BE2C (cell line): ENCODE measurements around the gene C18orf63.
"Not testable (repeated sequence)": the region's sequence is repeated elsewhere in the genome, so short reads cannot be mapped to it uniquely, and the experiment has no call there.

ENCODE experiments used
- DNase-seq: peaks from one replicate; pipeline ENCODE4 v3.0.0-alpha.2; 2020
- H3K27me3 ChIP-seq: fragments of 250-450 bp; sonication (Bioruptor Pico); 2 replicates; pipeline ENCODE4 v1.5.1; 2020; ENCODE audit warnings: mild to moderate bottlenecking
- H3K36me3 ChIP-seq: fragments of 250-450 bp; sonication (Bioruptor Pico); 2 replicates; pipeline ENCODE4 v1.5.1; 2020; ENCODE audit warnings: mild to moderate bottlenecking
- H3K4me1 ChIP-seq: fragments of 250-450 bp; sonication (Bioruptor Pico); 2 replicates; pipeline ENCODE4 v1.5.1; 2020
- H3K4me3 ChIP-seq: 2 replicates; pipeline ENCODE4 v1.5.1; 2011; ENCODE audit warnings: low read depth, low read length
- H3K9me3 ChIP-seq: fragments of 250-450 bp; sonication (Bioruptor Pico); 2 replicates; pipeline ENCODE4 v1.5.1; 2020
- TF ChIP-seq, protein P1 (sequence below): IDR thresholded peaks from 2 replicates; pipeline ENCODE4 v1.5.1; 2012; ENCODE audit warnings: mild to moderate bottlenecking, low read depth, low read length

Gene C18orf63

DNA sequence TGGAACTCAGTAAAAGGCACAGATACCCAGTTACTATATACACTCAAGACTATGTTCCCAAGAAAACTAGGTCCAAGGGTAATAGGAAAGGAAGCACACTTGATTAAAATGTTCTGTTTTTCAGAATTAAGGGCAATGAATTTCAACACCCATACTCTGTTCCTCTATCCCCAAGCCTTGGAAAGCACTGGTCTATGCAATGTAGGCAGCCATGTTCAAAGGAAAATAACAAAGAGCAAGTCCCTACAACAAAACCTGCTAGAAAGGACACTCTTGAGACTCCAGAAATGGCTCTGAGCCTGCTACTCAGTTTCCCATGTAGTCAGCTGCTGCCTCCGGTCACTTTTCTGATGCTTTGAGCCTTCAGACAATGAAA, 30.7 kb upstream of the C18orf63 start:
- DNase-seq, result no peak
- H3K4me3 ChIP-seq, result no peak overlapping the region
- H3K36me3 ChIP-seq, result no peaks in the 10 kb centered on the region
- peaks cover 12% of the 10 kb centered on the region for H3K4me1 ChIP-seq
- no peaks in the 10 kb centered on the region for H3K27me3 ChIP-seq
- TF ChIP-seq, protein P1, sequence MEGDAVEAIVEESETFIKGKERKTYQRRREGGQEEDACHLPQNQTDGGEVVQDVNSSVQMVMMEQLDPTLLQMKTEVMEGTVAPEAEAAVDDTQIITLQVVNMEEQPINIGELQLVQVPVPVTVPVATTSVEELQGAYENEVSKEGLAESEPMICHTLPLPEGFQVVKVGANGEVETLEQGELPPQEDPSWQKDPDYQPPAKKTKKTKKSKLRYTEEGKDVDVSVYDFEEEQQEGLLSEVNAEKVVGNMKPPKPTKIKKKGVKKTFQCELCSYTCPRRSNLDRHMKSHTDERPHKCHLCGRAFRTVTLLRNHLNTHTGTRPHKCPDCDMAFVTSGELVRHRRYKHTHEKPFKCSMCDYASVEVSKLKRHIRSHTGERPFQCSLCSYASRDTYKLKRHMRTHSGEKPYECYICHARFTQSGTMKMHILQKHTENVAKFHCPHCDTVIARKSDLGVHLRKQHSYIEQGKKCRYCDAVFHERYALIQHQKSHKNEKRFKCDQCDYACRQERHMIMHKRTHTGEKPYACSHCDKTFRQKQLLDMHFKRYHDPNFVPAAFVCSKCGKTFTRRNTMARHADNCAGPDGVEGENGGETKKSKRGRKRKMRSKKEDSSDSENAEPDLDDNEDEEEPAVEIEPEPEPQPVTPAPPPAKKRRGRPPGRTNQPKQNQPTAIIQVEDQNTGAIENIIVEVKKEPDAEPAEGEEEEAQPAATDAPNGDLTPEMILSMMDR, result no peak
- H3K9me3 ChIP-seq, result no peaks in the 10 kb centered on the region

DNA sequence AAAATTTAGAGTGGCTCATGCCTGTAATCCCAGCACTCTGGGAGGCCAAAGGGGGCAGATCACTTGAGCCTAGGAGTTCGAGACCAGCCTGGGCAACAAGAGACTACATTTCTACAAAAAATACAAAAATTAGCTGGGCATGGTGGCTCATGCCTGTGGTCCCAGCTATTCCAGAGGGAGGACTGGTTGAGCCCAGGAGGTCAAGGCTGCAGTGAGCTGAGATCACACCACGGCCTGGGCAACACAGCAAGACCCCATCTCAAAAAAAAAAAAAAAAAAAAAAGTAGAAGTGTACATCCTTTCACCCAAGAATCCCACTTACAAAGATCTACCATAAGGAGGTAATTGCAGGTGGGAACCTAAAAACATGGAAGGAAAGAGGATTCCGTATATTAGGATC, 30.1 kb upstream of the C18orf63 start:
- not testable (repeated sequence) for DNase-seq, H3K4me3 ChIP-seq, H3K27me3 ChIP-seq, H3K36me3 ChIP-seq, H3K9me3 ChIP-seq
- peaks cover 12% of the 10 kb centered on the region for H3K4me1 ChIP-seq

DNA sequence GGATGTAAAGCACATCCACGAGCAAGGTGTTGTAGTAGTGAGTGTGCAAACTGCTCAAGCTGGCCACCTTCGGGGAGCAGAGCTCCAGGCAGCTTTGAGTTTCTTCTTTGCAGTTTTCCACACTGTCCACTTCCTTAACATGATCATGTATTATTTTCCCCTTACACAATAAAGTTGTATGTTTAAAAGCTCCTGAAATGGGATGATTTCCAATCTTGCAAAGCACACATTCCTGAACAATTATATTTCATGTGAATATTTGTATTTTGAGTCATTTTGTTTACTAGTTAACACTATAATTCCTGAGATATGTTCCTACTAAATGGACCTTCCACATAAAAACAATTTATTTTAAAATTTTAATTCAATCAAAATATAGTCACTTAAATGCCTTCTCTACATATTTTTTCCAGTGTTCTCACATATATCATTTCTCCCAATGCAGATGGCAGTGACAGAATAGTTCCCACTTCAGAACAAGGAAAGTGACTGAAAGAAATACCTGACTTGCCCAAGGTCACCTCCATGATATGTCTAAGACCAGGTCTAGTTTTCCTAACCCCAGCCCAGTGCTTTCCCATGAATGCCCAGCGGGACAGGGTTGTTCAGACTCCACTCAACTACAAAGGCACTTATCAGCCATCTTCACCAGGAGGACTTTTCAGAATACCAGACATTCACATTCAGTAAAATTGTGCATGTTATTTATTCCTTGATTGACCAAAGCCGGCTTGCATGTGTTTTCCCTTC, 29.4 kb upstream of the C18orf63 start:
- H3K4me1 ChIP-seq, result peaks cover 12% of the 10 kb centered on the region
- DNase-seq, result no peak
- no peaks in the 10 kb centered on the region for H3K27me3 ChIP-seq
- no peaks in the 10 kb centered on the region for H3K9me3 ChIP-seq
- H3K36me3 ChIP-seq, result no peaks in the 10 kb centered on the region
- TF ChIP-seq, protein P1, result no peak
- no peak overlapping the region for H3K4me3 ChIP-seq

DNA sequence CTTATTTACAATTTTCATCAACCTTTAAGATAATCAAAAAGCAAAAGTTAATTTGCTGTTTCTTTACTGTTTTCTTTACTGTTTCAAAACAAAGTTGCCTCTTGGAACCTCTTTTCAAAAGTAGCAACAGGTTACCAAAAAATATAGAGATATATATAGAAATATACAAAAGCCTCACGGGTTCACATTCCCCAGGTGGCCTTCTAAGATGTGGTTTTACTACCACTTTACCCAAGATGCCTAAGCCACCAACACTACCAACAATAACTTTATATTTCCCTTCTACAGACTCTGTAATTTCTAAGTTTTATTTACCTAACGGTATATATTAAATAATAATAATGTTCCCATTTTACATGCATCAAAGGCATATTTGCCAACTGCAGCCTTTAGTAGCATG, 28.8 kb upstream of the C18orf63 start:
- TF ChIP-seq, protein P1, result no peak
- no peak overlapping the region for H3K4me3 ChIP-seq
- H3K27me3 ChIP-seq, result no peaks in the 10 kb centered on the region
- DNase-seq, result no peak
- no peaks in the 10 kb centered on the region for H3K36me3 ChIP-seq
- no peaks in the 10 kb centered on the region for H3K9me3 ChIP-seq
- H3K4me1 ChIP-seq, result peaks cover 7% of the 10 kb centered on the region

DNA sequence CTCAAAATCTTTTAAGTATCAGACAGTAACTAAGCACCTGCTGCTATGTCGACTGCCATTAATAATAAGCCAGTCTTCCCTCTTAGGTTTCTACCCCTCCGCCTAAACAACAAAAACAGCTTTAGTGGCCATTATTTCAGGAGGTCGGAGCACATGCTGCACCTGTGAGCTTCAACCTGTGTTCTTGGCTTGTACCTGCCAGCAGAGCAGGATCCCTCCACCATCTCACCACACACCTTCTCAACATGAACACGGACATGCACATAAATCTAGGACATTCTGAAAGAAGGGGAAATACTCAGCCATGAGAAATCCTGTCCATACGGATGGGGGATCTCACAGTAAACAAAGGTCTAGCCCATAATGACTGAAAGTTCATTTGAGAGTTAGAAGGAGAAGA, 27.6 kb upstream of the C18orf63 start:
- no peaks in the 10 kb centered on the region for H3K9me3 ChIP-seq
- no peaks in the 10 kb centered on the region for H3K36me3 ChIP-seq
- TF ChIP-seq, protein P1, result no peak
- H3K4me1 ChIP-seq, result no peaks in the 10 kb centered on the region
- DNase-seq, result no peak
- H3K4me3 ChIP-seq, result no peak overlapping the region
- H3K27me3 ChIP-seq, result no peaks in the 10 kb centered on the region

DNA sequence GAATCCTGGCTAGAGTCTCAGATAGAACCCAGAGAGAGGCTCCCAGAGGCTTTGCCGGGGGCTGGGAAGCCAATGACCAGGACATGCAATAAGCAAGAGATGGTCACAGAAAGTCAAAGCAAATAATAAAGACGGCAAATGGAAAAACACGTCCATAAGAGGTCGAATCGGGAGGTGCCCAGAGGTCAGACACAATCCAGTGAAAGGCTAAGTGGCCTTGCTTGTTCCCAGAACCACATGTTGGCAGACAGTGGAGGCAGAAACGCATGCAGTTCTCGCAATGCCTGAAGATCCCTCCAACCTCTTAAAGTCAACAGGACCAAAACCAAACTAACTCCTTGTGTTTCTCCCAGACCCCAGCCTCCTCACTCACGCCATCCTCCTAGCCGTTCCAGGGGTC, 26.9 kb upstream of the C18orf63 start:
- TF ChIP-seq, protein P1, result no peak
- no peak overlapping the region for H3K4me3 ChIP-seq

More for the DNA sequence above, 26.9 kb upstream of the C18orf63 start:
- DNase-seq, result no peak
- Histone ChIP-seq H3K27me3 (no peaks in the 10 kb centered on the region), H3K36me3 (no peaks in the 10 kb centered on the region), H3K4me1 (no peaks in the 10 kb centered on the region), H3K9me3 (no peaks in the 10 kb centered on the region)
